Measurements from ENCODE around the gene TET3.
A peak's percentile ranks its signal among the peaks of the same experiment; 100 is the strongest.

TET3 gene

GRCh38 chr2:73965053-73965452 lies 19.7 kb upstream of the TET3 start:
- no peak for DNase-seq

- no peak for DNase-seq
Observed at GRCh38 chr2:73968357-73968937, 16.3 kb upstream of the TET3 start.

GRCh38 chr2:73969356-73969755 lies 15.4 kb upstream of the TET3 start:
- DNase-seq: no peak

GRCh38 chr2:73970141-73970803 lies 14.4 kb upstream of the TET3 start:
- DNase-seq: no peak

GRCh38 chr2:73970850-73971471 lies 13.7 kb upstream of the TET3 start:
- no peak for DNase-seq

GRCh38 chr2:73971722-73972121 lies 13.0 kb upstream of the TET3 start:
- DNase-seq: peak in 1 of 2 experiments; percentile 12

- peak; percentile 78 to 79 for DNase-seq
Observed at GRCh38 chr2:73972846-73973245, 11.9 kb upstream of the TET3 start.

- no peak for DNase-seq
Observed at GRCh38 chr2:73975731-73976130, 9.0 kb upstream of the TET3 start.

- DNase-seq: no peak
Observed at GRCh38 chr2:73976803-73977202, 7.9 kb upstream of the TET3 start.

GRCh38 chr2:73977466-73977865 lies 7.2 kb upstream of the TET3 start:
- DNase-seq: no peak

GRCh38 chr2:73979021-73979420 lies 5.7 kb upstream of the TET3 start:
- no peak for DNase-seq

- DNase-seq: no peak
Observed at GRCh38 chr2:73979686-73980085, 5.0 kb upstream of the TET3 start.

- peak in 1 of 2 experiments; percentile 8 for DNase-seq
Observed at GRCh38 chr2:73980566-73980965, 4.1 kb upstream of the TET3 start.

GRCh38 chr2:73981081-73982001 lies 3.4 kb upstream of the TET3 start:
- peak; percentile 44 to 83 for DNase-seq

- peak in 1 of 2 experiments; percentile 36 for DNase-seq
Observed at GRCh38 chr2:73982140-73982617, 2.5 kb upstream of the TET3 start.

GRCh38 chr2:73983322-73984202 lies 1.1 kb upstream of the TET3 start:
- peak; percentile 91 to 97 for DNase-seq

- peak in 1 of 2 experiments; percentile 80 for DNase-seq
Observed at GRCh38 chr2:73984922-73985307, 205 bp downstream of the TET3 start.

GRCh38 chr2:73985308-73986084 lies 786 bp downstream of the TET3 start:
- DNase-seq: peak in 1 of 2 experiments; percentile 69

GRCh38 chr2:73986085-73986681 lies 1.5 kb downstream of the TET3 start:
- peak in 1 of 2 experiments; percentile 59 for DNase-seq

GRCh38 chr2:73987109-73987947 lies 2.6 kb downstream of the TET3 start:
- peak in 1 of 2 experiments; percentile 44 for DNase-seq

All from NCI-H526 (cell line).